ENCODE data around the gene SRGAP3. TPM values are rescaled to one million over a fixed set of nuclear protein-coding genes. Genes with fewer than 3 reads are reported as not detected.

Gene SRGAP3
- total RNA-seq, 1 donor from 2014 or later: 3.9 TPM

DNA sequence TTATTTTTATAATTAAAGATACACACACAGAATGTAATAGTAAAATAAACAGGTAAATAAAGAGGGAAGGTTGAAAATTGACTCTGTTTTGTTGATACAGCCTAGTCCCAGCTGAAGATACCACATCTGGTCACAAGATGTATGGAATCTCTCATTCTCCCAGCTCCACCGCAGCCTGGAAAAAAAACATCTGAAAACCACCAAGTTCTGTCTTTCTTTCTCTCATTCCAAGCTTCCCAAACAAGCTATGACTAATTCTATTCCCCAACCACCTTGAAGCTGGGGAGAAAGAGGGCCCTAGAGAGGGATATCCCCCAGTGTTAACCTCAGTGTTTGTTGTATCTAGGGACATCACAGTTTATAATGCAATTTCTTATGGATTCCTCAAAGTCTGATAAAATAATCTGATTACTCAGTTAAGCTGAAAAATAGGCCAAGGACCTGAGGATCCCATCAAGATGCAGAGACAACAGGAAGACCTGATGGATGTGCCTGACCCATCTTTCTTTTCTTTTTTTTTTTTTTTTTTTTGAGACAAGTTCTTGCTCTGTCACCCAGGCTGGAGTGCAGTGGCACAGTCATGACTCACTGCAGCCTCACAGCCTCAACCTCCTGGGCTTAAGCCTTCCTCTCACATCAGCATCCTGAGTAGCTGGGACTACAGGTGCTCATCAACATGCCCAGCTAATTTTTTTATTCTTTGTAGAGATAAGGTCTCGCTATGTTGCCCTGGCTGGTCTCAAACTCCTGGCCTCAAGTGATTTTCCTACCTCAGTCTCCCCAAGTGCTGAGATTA is 38.1 kb downstream of the SRGAP3 start:
- Histone ChIP-seq H3K27ac (ENCODE audit: low read depth, low read length) (no peak overlapping the region), H3K9me3 (ENCODE audit: insufficient read depth, low read depth, low read length) (no peaks in the 10 kb centered on the region), H4K20me1 (ENCODE audit: insufficient read depth, low read length) (no peaks in the 10 kb centered on the region), H3K4me3 (ENCODE audit: insufficient read depth, low read depth, low read length) (peak overlapping the region; percentile 5), H3K4me2 (ENCODE audit: low read length) (peak overlapping the region; percentile 12), H3K4me1 (ENCODE audit: insufficient read depth, low read length) (peaks cover 21% of the 10 kb centered on the region), H3K79me2 (ENCODE audit: insufficient read depth, low read length) (no peaks in the 10 kb centered on the region), H3K36me3 (ENCODE audit: insufficient read depth, low read length) (no peaks in the 10 kb centered on the region), H3K27me3 (ENCODE audit: insufficient read depth, low read length) (peaks cover 10% of the 10 kb centered on the region), H2AFZ (ENCODE audit: low read depth, low read length) (no peak overlapping the region), H3K9ac (ENCODE audit: low read length) (no peak overlapping the region)
- DNase-seq (ENCODE audit: low read depth): peak; percentile 91
- TF ChIP-seq EZH2 (IDR thresholded peaks at IDR 0.05; ENCODE audit: insufficient read depth, low read length): no peak
- TF ChIP-seq, protein P1, sequence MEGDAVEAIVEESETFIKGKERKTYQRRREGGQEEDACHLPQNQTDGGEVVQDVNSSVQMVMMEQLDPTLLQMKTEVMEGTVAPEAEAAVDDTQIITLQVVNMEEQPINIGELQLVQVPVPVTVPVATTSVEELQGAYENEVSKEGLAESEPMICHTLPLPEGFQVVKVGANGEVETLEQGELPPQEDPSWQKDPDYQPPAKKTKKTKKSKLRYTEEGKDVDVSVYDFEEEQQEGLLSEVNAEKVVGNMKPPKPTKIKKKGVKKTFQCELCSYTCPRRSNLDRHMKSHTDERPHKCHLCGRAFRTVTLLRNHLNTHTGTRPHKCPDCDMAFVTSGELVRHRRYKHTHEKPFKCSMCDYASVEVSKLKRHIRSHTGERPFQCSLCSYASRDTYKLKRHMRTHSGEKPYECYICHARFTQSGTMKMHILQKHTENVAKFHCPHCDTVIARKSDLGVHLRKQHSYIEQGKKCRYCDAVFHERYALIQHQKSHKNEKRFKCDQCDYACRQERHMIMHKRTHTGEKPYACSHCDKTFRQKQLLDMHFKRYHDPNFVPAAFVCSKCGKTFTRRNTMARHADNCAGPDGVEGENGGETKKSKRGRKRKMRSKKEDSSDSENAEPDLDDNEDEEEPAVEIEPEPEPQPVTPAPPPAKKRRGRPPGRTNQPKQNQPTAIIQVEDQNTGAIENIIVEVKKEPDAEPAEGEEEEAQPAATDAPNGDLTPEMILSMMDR (IDR thresholded peaks at IDR 0.05; ENCODE audit: insufficient read depth, low read depth, low read length): no peak
- peaks cover 2% of the 10 kb centered on the region for H3K27me3 Mint-ChIP-seq (ENCODE audit: low read depth, unreplicated experiment)
- no peak overlapping the region for H3K4me3 Mint-ChIP-seq (ENCODE audit: unreplicated experiment)
- H3K27ac Mint-ChIP-seq (ENCODE audit: unreplicated experiment): peak overlapping the region; percentile 27
- peaks cover 16% of the 10 kb centered on the region for H3K4me1 Mint-ChIP-seq (ENCODE audit: low read depth, unreplicated experiment)
- peaks cover 2% of the 10 kb centered on the region for H3K36me3 Mint-ChIP-seq (ENCODE audit: low read depth, unreplicated experiment)
- no peak for FAIRE-seq
- peaks cover 2% of the 10 kb centered on the region for H3K9me3 Mint-ChIP-seq (ENCODE audit: unreplicated experiment)

DNA sequence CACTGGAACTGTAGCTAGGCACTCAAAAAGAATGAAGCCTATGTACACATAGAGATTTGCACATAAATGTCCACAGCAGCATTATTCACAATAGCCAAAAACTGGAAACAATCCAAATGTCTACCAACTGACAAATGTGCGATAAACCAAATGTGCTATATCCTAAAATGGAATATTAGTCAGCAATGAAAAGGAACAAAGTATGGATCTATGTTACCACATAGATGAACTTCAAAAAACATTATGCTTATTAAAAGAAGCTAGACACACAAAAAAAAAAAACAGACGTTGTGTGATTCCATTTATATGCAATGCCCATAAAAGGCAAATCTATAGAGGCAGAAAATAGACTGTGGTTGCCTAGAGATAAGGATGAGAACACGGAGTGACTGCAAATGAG is 39.7 kb downstream of the SRGAP3 start:
- Mint-ChIP-seq H3K27me3 (ENCODE audit: low read depth, unreplicated experiment) (peaks cover 2% of the 10 kb centered on the region), H3K36me3 (ENCODE audit: low read depth, unreplicated experiment) (peaks cover 4% of the 10 kb centered on the region), H3K4me1 (ENCODE audit: low read depth, unreplicated experiment) (peaks cover 12% of the 10 kb centered on the region), H3K9me3 (ENCODE audit: unreplicated experiment) (peaks cover 2% of the 10 kb centered on the region), H3K27ac (ENCODE audit: unreplicated experiment) (peak overlapping the region; percentile 66), H3K4me3 (ENCODE audit: unreplicated experiment) (no peak overlapping the region)
- no peak overlapping the region for H3K27ac ChIP-seq (ENCODE audit: low read depth, low read length)
- no peak overlapping the region for H3K4me3 ChIP-seq (ENCODE audit: insufficient read depth, low read depth, low read length)
- TF ChIP-seq, protein P1 (IDR thresholded peaks at IDR 0.05; ENCODE audit: insufficient read depth, low read depth, low read length): no peak
- TF ChIP-seq EZH2 (IDR thresholded peaks at IDR 0.05; ENCODE audit: insufficient read depth, low read length): no peak
- peaks cover 16% of the 10 kb centered on the region for H3K4me1 ChIP-seq (ENCODE audit: insufficient read depth, low read length)
- no peak overlapping the region for H2AFZ ChIP-seq (ENCODE audit: low read depth, low read length)
- no peak for FAIRE-seq
- H3K4me2 ChIP-seq (ENCODE audit: low read length): no peak overlapping the region
- no peaks in the 10 kb centered on the region for H3K79me2 ChIP-seq (ENCODE audit: insufficient read depth, low read length)
- H3K9me3 ChIP-seq (ENCODE audit: insufficient read depth, low read depth, low read length): no peaks in the 10 kb centered on the region
- H3K9ac ChIP-seq (ENCODE audit: low read length): no peak overlapping the region
- H3K27me3 ChIP-seq (ENCODE audit: insufficient read depth, low read length): peaks cover 12% of the 10 kb centered on the region
- no peak for DNase-seq (ENCODE audit: low read depth)
- H4K20me1 ChIP-seq (ENCODE audit: insufficient read depth, low read length): no peaks in the 10 kb centered on the region
- no peaks in the 10 kb centered on the region for H3K36me3 ChIP-seq (ENCODE audit: insufficient read depth, low read length)

DNA sequence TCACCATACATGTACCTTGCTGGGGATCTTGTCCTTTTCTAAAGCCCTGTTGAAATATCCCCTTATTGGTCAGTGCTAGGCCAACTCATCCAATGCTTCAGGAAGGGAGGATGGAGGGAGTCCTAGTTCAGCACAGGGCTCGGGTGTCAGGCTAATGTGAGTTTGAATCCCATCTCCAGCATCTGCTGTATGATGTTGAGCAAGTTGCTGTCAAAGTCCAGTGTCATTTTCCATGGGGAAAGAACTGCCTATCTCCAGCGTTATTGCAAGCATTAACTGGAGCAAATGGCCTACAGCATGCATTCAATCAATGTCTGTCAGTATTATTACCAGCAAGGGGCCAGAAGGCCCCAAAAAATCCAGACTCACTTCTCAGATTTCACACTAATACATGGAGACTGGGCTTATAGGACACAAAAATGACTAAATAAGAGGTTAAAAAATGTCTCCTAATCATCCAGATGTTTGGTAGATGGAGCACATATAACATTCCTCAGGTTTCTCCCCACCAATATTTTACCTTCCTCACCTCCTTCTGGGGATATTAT is 40.8 kb downstream of the SRGAP3 start:
- Mint-ChIP-seq H3K4me1 (ENCODE audit: low read depth, unreplicated experiment) (peaks cover 7% of the 10 kb centered on the region), H3K36me3 (ENCODE audit: low read depth, unreplicated experiment) (peaks cover 4% of the 10 kb centered on the region), H3K27ac (ENCODE audit: unreplicated experiment) (no peak overlapping the region), H3K27me3 (ENCODE audit: low read depth, unreplicated experiment) (peaks cover 2% of the 10 kb centered on the region), H3K4me3 (ENCODE audit: unreplicated experiment) (no peak overlapping the region), H3K9me3 (ENCODE audit: unreplicated experiment) (peaks cover 2% of the 10 kb centered on the region)
- Histone ChIP-seq H3K36me3 (ENCODE audit: insufficient read depth, low read length) (no peaks in the 10 kb centered on the region), H3K9me3 (ENCODE audit: insufficient read depth, low read depth, low read length) (no peaks in the 10 kb centered on the region), H3K4me2 (ENCODE audit: low read length) (no peak overlapping the region), H3K4me1 (ENCODE audit: insufficient read depth, low read length) (peaks cover 8% of the 10 kb centered on the region), H3K79me2 (ENCODE audit: insufficient read depth, low read length) (no peaks in the 10 kb centered on the region), H3K4me3 (ENCODE audit: insufficient read depth, low read depth, low read length) (no peak overlapping the region), H3K27ac (ENCODE audit: low read depth, low read length) (no peak overlapping the region), H2AFZ (ENCODE audit: low read depth, low read length) (no peak overlapping the region), H3K9ac (ENCODE audit: low read length) (no peak overlapping the region), H3K27me3 (ENCODE audit: insufficient read depth, low read length) (peaks cover 12% of the 10 kb centered on the region), H4K20me1 (ENCODE audit: insufficient read depth, low read length) (no peaks in the 10 kb centered on the region)
- TF ChIP-seq, protein P1 (IDR thresholded peaks at IDR 0.05; ENCODE audit: insufficient read depth, low read depth, low read length): no peak
- no peak for TF ChIP-seq EZH2 (IDR thresholded peaks at IDR 0.05; ENCODE audit: insufficient read depth, low read length)
- no peak for FAIRE-seq
- DNase-seq (ENCODE audit: low read depth): no peak
